Stimulated activated CD8-positive, alpha-beta memory T cell treated with anti-CD3 and anti-CD28 coated beads, Interleukin-2, amount 100 ng/mL, for 48 hours (primary cell): Measurements from ENCODE around the gene CPNE8.

Experiments
- DNase-seq, 2 donors: peaks; one replicate each; pipeline ENCODE4 v3.0.0-alpha.2; 2020; ENCODE audit warnings: low read depth in 2 of 2

The CPNE8 gene

DNA sequence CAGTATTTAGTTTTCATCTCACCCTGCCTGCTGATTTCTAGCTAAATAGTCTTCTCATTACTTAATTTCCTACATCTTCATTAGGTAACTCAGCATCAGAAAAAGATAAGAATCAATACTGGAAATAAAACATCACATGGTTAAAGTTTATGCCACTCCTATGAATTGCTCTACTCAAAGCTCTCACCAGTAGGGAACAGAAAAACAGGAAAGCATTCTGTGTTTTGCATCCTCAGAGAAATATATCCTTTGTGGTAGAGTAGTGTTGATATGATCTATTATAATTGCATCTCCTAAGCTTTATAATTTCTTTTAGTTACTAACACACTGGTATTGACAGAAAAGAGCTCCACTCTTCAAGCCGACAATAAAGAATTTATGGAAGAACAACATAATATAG is 9.9 kb downstream of the CPNE8 start:
- no peak for DNase-seq

DNA sequence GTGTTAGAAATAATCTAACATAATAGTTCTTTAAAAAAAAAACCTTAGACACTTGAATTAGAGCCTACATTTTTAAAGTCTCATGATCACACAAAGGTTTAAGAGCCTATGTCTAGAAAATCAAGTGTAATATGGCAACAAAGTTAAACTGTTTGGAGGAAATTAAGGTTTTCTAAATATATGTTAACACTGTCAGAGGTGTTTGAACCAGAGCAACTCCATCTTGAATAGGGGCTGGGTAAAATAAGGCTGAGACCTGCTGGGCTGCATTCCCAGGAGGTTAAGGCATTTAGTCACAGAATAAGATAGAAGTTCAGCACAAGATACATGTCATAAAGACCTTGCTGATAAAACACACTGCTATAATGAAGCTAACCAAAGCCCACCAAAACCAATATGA is 12.4 kb downstream of the CPNE8 start:
- no peak for DNase-seq

DNA sequence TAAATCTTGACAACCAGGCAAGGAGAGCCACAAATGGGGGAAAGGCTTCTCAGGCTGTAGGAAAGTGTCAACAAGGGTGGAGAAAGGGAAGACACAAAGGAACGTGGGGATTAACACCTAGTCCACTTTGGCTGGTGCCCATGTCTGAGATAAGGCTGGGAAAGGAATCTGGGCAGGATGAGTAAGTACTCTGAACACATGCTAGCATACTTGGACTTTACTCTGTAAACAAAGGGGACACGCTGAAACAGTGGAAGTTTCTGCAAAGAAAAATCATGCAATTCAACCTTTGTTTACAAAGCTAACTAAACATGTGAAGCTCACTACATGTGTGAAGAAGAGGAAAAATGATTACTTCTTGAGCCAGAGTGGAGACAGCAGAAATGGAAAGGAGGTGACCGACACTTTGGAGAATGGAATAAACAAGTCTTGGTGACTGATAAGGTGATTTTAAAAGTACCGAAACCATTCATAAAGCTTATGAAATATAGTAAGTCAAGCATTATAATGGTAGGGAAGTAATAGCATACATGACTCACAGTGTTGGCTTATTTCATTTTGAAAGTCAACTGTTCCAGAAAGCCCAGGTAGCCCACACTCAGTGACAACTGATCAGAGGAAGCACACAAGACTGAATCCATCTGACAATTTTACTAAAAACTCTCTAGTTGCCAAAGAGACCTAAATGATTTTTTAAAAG is 13.2 kb downstream of the CPNE8 start:
- DNase-seq: no peak

GRCh38 chr12:38890102-38890855 is 15.1 kb downstream of the CPNE8 start:
- DNase-seq: no peak

DNA sequence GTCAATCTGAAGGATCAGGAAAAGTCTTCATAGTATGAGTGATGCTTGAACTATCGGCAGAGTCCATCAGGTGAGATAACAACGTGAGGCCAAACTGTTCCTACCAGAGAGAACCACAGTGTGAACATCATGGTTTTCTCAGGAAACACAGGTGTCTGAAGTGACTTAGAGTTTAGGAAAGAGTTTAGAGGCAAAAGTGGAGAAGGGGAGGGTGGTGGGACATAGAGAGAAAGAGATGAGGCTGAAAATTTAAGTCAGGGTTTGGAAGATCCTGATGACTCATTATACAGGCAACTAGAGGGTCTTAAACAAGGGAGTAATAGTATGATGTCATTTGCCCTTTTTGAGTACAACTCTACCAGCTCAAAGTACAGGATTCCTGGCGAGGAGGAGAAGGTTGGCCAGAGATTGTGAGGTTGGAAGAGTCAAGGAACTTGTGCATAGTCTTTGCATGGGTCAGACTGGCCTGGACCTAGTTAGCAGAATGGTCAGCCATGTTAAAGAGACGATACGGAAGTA is 16.0 kb downstream of the CPNE8 start:
- DNase-seq: no peak

GRCh38 chr12:38887770-38888169 is 17.6 kb downstream of the CPNE8 start:
- no peak for DNase-seq

- DNase-seq: no peak
These were observed 18.5 kb downstream of the CPNE8 start for GRCh38 chr12:38886931-38887330.

DNA sequence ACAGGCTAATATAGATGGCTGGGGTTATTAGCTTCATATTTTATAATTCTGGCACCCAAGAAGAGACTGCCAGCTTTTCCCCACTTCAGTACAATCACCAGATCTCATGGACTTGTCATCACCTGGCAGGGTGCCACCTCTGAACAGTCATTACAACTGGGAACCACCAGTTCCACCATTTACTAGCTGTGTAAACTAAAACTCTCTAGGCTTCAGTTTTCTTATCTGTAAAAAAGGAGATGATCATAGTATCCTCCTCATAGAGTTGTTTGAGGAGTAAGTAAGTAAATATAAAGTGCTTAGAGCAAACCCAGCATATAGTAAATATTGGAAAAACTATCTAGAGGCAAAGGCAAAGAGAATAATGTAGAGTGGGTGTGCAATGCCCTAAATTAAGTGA is 19.3 kb downstream of the CPNE8 start:
- no peak for DNase-seq

DNA sequence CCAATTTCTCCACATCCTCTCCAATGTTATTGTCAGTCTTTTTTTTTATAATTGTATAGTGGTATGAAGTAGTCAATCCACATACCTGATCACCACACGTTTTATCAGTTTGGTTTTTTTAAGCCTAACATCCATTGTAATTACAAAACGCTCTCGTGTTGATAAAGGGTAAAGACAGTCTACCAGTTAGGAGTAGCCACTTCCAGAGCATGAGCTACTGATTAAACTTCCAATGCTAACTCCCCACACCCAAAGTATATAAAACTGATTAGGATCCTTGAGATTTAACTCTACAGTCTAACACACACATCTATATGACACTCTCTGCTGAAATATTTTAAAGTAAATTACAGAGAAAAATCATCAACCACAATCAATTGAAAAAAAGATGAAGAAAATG is 20.7 kb downstream of the CPNE8 start:
- no peak for DNase-seq

GRCh38 chr12:38883629-38884134 is 21.7 kb downstream of the CPNE8 start:
- DNase-seq: no peak

GRCh38 chr12:38880288-38880687 is 25.1 kb downstream of the CPNE8 start:
- DNase-seq: no peak

- DNase-seq: no peak
These were observed 26.4 kb downstream of the CPNE8 start for GRCh38 chr12:38878986-38879385.

GRCh38 chr12:38878333-38878705 is 27.1 kb downstream of the CPNE8 start:
- DNase-seq: no peak

DNA sequence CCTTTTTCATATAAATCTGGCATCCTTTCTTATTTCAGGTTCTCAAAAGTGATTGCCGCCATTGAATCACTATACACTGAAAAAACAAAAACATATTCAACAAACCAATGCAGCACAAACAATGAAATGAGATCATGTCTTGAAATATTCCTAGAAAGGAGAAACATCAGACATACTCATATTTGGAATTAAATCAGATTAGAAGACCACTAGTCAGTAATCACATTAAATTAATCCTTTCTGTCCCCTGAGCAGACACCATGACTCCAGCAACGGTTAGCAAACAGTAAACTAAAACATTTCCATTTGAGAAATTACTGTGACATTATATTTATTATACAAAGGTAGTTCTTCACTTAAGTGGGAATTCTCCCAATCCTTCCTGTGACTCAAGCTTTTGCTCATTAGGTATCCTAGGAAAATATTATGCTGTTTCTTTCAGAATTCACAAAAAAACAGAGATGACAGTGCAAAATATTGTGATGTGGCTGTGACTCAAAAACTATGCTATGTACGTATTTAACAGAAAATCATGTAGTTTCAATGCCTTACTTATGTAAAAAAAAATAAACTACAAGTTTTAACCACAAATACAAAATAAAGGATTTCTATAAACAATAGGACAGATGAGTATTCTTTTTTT is 29.7 kb downstream of the CPNE8 start:
- no peak for DNase-seq

DNA sequence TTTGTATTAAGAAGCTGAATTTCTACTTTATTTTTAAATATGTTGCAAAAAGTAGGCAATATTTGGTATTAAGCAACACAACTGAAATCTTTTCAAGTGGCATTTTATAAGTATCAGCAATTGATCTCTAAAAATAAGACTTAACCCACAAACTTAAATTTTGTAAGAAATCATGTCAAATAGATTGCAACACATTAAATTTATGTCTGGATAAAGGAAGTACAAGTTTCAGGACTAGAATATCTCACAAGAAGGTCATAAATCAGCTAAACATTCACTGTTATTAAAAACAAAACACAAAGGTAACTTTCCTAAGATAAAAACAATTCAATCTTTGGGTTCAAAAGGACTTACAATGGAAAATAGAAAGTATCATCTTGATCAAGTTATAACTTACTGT is 32.8 kb downstream of the CPNE8 start:
- no peak for DNase-seq

- no peak for DNase-seq
These were observed 33.2 kb downstream of the CPNE8 start for GRCh38 chr12:38872156-38872555.

GRCh38 chr12:38869036-38869435 is 36.4 kb downstream of the CPNE8 start:
- no peak for DNase-seq

GRCh38 chr12:38850461-38850860 is 54.9 kb downstream of the CPNE8 start:
- DNase-seq: no peak

DNA sequence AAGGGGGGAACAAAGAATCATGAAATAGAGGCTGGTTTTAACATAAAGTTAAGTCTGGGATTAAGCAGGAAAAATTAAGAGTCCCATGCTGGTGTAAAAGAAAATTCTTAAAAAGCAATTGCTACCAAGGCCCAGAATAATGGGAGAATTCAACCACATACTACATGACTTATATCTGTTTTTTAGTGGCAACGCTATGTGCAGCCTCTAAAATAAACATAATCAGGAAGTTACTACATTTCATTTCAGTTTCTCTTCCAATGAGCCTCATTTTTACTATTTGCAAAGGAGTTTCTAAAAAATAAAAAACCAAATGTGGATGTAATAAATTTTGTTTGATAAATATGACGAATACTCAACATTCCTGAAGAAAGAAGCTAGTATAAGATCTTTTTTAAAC is 58.1 kb downstream of the CPNE8 start:
- DNase-seq: no peak

DNA sequence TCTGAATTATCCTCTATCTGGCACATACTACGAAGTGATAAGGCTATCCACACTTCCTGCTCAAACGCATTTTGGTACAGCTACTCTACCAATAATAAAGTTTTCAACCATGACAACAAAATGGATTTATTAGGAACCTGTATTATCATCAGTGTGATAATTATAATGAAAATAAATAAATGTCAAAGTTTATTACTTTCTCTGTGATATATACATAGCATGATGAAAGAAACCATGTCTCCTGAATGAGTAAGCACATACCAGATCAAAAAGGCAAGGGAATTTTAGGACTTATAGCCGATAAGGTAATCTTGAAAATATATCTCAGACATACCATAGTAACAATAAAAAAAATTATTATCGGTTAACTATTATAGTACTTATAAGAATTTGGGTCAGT is 61.1 kb downstream of the CPNE8 start:
- DNase-seq: no peak

- no peak for DNase-seq
These were observed 67.1 kb downstream of the CPNE8 start for GRCh38 chr12:38838056-38838850.

GRCh38 chr12:38831715-38832114 is 73.7 kb downstream of the CPNE8 start:
- DNase-seq: no peak
